NCI-H748 (cell line): ENCODE measurements around the gene THEMIS2.
"Not testable (repeated sequence)": the region's sequence is repeated elsewhere in the genome, so short reads cannot be mapped to it uniquely, and the experiment has no call there.

ENCODE experiments used
- DNase-seq: peaks from one replicate; lab custom pipeline; 2025; ENCODE audit not compliant: unreplicated experiment; lab: John Stamatoyannopoulos, UW

THEMIS2 gene

DNA sequence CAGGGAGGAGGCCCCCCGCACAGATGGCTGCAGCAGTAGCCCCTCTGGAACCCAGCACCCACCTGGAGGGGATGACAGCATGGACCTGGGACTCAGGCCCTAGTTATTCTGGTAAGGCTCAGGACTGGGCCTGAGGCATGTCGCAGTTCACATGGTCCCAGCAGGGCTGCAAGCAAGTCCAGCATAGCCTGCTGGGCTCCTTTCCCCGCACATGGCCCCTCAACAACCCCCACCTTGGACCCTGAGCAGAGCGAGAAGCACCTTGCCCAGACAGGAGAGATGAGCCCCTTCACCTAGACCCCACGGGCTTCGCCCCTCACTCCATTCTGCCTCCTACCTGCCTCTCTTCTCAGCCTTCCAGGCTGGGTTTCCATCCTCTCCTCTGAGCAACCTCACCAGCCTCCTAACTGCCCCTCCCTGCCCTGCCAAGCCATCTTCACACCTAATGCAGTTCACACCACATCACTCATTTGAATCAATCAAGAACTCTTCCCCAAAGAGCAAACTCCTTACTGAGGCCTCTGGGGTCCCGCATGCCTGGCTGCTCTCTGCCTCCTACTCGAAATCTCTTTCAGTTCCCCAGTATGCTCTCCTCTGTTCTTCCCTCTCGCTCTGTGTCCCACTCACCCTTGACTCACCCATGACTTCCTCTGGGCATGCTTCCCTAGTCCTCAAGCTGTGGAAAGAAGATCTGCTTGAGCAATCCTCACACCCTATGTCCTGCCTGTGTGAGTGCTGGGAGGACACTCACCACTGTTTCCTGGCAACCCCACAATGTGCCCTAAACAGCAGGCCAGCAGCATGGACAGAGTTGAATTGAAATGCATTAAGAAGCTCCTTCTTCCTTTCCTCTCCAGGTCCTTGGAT is 9.4 kb upstream of the THEMIS2 start:
- DNase-seq: no peak

DNA sequence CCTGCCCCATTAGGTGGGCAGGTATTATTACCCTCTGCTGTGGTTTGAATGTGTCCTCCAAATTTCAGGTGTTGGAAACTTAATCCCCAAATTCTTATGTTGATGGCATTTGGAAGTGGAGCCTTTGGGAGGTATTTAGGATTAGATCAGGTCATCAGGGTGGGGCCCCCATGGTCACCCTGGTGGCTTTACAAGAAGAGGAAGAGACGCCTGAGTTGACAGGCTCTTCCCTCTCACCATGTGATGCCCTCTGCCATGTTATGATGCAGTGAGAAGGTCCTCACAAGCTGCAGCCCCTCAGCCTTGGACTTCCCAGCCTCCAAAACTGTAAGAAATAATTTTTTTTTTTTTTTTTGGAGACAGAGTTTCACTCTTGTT is 8.8 kb upstream of the THEMIS2 start:
- no peak for DNase-seq

DNA sequence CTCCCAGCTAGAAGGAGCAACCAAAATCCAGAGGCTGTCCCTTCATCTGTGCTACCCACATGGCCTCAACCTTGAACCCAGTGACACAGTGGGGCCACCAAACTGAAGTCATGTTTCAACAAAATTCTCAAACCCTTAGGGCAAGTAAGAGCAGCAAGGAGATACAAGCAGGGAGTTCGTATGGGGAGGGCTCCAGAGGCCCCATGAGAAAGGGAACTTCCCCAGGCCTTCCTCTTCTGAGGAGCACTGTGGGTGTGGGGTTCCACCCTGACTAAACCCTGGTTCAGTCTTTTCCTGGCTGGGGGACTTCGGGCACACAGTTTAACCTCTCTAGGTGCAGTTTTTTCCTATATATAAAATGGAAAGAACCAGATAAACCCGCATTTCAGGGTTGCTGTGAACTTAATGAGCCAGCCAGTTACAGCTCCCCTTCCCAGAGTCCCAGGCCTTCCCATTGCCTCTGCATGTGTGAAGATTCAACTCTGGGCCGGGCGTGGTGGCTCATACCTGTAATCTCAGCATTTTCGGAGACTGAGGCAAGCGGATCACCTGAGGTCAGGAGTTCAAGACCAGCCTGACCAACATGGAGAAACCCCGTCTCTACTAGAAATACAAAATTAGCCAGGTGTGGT is 8.0 kb upstream of the THEMIS2 start:
- DNase-seq: no peak

DNA sequence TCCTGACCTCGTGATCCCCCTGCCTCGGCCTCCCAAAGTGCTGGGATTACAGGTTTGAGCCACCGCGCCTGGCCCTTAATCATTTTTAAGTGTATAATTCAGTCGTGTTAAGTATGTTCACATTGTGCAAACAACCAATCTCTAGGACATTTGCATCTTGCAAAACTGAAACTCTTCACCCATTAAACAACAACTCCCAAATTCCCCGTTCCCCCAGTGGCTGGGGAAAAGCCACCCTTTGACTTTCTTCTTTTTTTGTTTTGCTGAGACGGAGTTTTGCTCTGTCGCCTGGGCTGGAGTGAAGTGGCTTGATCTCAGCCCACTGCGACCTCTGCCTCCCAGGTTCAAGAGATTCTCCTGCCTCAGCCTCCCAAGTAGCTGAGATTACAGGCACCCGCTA is 6.5 kb upstream of the THEMIS2 start:
- no peak for DNase-seq

DNA sequence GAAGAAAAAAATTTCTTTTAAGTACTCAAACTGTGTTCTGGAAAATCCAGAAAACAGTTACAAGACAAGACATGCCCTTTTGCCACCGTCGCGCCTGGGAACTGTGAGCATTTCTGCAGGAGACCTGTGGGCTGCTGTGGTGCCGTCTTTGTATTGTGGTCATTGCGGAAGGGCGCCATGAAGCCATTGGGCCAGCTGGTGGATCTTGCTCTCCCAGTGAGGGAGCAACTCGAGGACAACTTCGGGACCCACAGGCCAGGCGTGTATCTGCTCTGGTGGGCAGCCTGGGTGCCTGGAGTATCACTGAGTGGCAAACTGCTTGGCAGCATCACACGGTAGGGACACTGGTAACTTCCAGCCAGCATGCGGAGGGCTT is 3.8 kb upstream of the THEMIS2 start:
- no peak for DNase-seq

DNA sequence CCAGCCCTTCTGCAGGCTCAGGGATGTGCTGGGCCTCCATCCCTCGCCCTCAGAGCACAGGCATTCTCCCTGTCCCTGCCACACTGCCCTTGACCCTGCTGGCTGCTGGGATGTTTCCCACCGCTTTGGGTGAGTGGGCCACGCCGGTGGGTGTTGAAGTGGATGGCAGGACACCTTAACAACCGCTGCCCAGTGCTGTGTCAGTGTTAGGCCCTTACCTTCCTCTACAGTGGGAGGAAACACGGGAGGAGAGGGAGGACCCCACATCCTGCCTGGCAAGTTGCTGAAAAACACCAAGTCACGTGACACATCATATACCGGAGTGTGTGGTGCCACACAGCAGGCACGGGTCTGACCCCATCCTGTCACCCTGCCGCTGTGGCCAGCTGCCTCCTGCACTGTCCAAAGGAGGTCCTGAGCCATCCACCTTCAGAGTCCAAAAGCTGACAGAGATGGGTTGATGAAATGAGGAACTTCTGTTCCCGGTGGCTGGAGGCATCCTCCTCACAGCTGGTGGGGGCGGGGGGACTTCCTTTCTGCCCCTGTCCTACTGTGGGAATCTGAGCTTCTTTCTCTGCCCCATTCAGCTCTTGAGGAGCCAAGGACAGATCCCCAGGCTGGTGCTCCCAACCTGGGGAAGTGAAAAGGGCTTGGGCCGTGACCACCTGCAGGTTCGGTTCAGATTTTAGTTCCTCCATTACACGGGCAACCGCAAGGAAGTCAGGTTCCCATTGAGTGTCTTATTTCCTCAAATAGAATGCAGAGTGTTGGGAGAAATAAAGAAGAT is 3.2 kb upstream of the THEMIS2 start:
- DNase-seq: no peak

DNA sequence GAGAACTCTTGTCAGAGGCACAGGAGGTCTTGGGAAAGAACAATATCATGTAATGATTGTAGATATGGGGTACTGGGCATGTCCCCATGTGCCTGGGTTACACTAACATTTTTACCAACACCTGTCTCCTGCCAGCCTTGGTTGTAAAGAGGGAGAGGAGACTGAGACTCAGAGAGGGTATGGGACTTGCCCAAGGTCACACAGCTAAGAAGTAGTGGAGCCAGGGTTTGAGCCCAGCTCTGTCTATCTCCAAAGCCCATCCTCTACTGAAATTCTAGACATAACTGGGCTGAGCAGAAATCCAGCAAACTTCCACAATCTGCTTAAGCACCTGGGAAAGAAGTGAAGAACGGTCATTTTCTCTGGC is 2.6 kb upstream of the THEMIS2 start:
- no peak for DNase-seq

DNA sequence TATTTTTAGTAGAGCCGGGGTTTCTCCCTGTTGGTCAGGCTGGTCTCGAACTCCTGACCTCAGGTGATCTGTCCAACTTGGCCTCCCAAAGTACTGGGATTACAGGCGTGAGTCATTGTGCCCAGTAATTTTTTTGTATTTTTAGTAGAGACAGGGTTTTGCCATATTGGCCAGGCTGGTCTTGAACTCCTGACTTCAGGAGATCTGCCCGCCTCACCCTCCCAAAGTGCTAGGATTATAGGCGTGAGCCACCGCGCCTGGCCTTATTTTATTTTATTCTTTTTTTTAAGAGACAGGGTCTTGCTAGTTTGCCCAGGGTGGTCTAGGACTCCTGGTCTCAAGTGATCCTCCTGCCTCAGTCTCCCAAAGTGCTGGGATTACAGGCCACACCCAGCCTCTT is 1.3 kb upstream of the THEMIS2 start:
- DNase-seq: not testable (repeated sequence)

DNA sequence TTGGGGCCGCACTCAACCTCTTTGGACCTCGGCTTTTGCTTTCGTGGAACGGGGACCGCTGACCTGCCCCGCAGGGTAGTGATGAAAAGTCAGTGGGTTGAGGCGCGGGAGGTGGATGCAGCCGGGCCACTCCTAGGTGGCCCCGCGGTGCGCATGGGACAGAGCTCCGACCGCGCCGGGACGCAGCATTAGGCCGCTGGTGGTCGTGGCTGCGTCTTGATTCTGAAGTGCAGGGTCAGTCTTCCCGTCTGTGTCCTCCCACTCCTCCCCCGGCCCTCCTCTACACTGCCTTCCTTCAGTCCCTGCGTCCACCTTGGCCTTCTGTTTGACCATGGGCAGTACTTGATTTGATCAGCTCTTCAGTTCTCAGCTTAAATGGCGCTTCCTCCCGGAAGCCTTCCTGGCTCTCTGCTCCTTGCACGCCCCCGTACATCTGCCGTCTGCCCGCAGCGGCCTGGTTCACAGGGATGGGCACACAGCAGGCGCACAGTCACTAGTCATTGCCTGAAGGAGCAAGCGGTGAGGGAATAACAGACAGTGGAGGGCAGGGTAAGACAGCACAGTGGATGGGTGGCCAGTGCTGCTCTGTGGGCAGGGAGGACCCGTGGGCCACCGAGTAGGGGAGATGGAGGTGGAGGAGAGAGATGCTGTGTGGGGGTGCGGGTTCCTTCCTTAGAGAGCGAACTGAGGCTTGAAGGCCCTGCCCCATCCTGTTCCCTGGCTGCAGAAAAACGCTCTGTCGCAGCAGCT is 633 bp downstream of the THEMIS2 start:
- peak; percentile 36 for DNase-seq

DNA sequence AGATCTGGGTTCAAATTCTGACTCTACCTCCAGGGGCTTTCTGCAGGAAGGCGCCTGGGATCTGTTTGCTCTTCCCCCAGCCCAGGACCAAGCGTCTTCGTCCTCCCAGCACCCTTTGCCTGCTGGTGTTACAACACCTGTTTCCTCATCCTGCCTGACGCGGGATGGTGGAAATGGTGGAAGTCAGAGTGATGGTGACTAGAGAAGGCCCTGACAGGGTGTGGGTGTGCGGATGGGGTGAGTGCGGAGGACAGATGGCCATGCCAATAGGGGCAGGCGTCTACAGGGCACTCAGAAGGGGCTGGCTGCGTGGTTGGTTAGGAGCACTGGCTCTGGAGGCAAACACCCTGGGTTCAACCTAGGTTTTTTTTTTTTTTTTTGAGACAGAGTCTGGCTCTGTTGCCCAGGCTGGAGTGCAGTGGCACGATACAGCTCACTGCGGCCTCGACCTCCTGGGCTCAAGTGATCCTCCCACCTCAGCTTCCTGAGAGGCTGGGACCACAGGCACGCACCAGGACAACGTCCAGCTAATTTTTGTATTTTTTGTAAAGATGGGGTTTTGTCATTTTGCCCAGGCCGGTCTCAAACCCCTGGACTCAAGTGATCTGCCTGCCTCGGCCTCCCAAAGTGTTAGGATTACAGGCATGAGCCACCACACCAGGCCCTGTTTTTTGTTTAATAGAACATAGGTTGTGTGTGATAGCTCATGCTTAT is 1.5 kb downstream of the THEMIS2 start:
- no peak for DNase-seq

DNA sequence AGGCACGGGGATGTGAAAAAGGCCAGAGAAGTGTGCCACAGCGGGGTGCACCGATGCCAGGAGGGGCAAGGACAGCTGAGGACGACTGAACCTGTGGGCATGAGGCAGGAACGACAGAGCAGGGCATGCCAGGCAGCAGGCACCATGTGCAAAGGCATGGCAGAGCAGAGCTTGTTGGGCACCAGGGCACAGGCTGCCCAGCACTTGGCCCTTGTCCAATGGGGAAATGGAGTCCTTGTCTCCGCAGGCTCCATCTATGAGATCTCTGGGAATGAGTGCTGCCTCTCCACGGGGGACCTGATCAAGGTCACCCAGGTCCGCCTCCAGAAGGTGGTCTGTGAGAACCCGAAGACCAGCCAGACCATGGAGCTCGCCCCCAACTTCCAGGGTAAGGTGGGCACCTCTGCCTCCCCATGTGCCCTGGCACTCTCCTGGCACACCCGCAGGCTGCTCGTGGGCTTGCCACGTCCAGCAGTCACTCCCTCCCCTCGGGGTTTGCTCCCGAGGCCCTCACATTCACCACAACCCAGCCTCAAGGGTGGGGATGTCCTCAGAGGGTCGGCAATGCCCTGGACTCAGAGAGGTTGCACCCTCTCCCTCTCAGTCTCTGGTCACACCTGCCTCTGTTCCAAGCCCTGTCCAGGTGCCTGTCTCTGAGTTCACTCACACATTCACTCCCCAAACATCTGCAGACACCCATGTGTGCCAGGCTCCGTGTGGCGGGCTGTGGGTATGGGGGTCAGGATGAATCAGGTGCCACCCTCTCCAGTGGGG is 4.2 kb downstream of the THEMIS2 start:
- no peak for DNase-seq

DNA sequence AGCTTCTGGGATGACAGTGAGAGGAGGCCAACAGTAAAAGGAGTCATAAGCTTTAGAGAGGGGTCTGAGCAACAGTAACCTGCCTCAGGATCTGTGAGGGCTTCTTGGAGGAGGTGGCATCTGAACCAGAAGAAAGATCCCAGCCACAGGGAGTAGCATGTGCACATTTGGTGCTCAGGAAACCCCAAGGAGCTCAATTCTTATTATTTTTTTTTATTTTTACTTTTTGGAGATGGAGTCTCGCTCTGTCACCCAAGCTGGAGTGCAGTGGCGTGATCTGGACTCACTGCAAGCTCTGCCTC is 4.7 kb downstream of the THEMIS2 start:
- no peak for DNase-seq

DNA sequence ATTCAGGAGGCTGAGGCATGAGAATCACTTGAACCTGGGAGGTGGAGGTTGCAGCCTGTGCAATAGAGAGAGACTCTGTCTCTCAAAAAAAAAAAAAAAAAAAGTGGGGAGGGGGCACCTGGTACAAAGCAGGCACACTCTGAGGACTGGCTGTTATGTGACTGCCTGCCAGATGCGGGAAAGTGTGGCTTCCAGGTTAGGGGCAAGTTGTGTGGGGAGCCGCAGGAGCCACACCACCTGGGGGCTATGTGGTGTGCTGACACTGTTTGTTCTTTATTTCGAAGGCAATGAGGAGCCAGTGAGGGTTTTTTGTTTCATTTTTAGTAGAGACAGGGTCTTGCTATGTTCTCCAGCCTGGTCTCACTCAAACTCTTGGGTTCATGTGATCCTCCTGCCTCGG is 5.7 kb downstream of the THEMIS2 start:
- DNase-seq: no peak

DNA sequence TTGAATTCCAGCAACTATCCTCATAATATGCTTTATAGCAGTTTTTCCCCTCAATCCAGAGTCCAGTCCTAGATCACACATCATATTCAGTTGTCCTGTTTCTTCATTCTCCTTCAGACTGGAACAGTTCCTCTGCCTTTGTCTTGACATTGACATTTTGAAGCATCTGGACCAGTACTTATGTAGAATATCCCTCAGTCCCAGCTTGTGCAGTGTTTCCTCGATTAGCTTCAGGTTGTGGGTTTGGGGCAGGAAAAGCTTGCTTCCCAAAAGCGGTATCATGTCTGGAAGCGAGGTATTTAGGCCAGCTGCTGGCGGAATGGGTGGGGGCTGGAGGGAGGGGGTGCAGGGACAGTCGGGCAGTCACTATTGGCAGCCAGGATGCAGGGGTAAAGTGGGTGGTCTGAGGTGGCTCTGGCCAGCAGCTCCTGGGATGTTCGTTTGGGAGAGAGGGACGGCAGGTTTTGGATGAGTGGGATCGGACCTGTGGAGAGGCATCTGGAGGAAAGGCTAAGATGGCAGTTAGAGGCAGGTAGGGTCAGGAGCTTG is 6.5 kb downstream of the THEMIS2 start:
- DNase-seq: no peak

DNA sequence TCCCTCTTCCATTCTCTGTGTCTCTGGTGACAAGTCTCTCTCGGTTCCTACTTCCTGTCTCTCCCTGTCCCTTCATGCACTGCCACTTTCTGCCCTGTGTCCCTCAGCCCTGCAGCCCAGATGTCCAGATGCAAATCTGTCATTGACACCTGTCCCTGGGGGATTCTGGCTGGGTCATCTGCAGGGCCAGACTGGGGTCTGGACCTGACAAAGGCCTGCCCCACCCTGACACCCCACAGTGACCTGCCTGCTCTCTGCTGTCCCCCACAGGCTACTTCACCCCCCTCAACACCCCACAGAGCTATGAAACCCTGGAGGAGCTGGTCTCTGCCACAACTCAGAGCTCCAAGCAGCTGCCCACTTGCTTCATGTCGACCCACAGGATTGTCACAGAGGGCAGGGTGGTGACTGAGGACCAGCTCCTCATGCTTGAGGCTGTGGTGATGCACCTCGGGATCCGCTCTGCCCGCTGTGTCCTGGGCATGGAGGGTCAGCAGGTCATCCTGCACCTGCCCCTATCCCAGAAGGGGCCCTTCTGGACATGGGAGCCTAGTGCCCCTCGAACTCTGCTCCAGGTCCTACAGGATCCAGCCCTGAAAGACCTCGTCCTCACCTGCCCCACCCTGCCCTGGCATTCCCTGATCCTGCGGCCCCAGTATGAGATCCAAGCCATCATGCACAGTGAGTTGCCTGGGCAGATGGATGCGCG is 7.2 kb downstream of the THEMIS2 start:
- DNase-seq: no peak

DNA sequence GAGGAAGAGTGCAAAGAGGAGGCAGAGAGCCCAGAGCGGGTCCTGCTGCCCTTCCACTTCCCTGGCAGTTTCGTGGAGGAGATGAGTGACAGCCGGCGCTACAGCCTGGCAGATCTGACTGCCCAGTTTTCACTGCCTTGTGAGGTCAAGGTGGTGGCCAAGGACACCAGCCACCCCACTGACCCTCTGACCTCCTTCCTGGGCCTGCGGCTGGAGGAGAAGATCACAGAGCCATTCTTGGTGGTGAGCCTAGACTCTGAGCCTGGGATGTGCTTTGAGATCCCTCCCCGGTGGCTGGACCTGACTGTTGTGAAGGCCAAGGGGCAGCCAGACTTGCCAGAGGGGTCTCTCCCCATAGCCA is 10.2 kb downstream of the THEMIS2 start:
- no peak for DNase-seq

DNA sequence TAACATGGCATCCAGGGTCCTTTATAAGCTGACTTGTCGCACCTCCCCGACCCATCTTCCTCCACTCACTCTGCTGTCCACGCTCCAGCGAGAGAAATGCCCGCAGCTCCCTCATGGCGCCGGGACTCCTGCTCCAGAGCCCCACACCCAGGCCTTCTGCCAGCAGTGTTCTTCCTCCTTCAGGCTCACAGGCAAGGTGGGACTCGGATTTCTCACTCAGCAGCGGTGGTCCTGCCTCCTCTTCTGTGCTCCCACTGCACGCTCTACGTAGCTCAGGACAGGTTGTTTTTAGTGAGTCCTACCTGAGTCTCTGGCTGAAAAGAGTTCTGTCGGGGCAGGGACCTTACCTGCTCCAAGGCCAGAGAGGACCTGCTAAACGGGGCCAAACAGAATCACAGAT is 11.2 kb downstream of the THEMIS2 start:
- no peak for DNase-seq

DNA sequence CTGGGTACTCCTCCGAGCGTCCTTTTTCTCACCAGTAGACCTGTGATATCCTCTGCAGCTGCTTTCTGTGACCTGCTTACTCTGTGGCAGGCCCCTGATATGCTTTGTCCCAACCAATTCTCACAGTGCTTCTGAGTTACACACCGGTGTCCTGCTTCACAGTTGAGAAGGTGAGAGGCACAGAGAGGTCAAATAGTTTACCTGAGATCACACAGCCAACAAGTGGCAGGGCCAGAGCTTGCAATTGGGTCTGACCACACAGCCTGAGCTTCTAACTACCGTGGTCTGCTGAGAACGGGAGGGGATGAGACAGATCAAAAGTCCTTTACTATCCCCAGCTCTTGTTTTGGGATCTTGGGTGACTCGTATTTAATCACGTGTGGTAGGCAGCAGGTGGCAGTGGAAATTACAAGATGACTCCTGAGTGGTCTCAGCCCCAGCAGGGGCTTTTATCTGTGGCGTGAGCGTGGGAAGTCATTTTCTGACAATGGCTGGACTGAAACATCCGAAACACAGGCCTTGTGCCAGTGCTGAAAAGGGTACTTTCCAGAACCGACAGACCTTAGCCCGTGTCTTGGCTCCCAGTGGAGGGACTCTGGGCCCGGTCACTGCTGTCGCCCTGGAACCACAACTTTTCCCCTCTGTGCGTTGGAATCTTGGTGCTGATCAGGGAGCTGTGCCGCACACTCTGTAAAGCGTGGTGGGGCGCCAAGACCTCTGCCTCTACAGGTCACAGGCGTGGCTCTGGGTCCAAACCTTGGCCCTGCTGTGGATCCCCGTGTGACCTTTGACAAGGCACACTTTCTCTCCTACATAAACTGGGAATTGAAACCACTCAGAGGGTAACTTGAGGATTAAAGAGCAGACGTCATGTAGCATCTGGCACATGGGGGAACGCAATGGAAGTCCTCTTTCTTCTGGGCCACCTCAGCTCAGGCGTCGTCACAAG is 11.9 kb downstream of the THEMIS2 start:
- no peak for DNase-seq
